ENCODE measurements around the gene UQCR10. TPM values are rescaled to one million over a fixed set of nuclear protein-coding genes. Genes with fewer than 3 reads are reported as not detected.

UQCR10 gene
- polyA plus RNA-seq, 2 of the 4 experiments (the other 2 are of a cell fraction): 115 to 171 TPM

GRCh38 chr22:29758068-29758622, 9.0 kb upstream of the UQCR10 start:
- ATAC-seq (no peak), DNase-seq (ENCODE audit: low read depth in 1 of 2, low spot score in 1 of 2) (no peak), FAIRE-seq (no peak)
- H3K27ac ChIP-seq: no peak overlapping the region
- no peak for TF ChIP-seq CTCF (IDR thresholded peaks at IDR 0.05)
- no peak for TF ChIP-seq MAFK (IDR thresholded peaks at IDR 0.05; ENCODE audit: partially characterized antibody)
- no peak for TF ChIP-seq HOXB13 (CRISPR knock-in tag; IDR thresholded peaks at IDR 0.05; ENCODE audit: low read depth)
- no peak for TF ChIP-seq JUN (IDR thresholded peaks at IDR 0.05)
- TF ChIP-seq, protein P1, sequence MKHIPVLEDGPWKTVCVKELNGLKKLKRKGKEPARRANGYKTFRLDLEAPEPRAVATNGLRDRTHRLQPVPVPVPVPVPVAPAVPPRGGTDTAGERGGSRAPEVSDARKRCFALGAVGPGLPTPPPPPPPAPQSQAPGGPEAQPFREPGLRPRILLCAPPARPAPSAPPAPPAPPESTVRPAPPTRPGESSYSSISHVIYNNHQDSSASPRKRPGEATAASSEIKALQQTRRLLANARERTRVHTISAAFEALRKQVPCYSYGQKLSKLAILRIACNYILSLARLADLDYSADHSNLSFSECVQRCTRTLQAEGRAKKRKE (CRISPR knock-in tag; IDR thresholded peaks at IDR 0.05; ENCODE audit: low read depth): no peak
- TF ChIP-seq FOSB (CRISPR knock-in tag; IDR thresholded peaks at IDR 0.05): no peak
- TF ChIP-seq HOXB5 (CRISPR knock-in tag; IDR thresholded peaks at IDR 0.05): no peak
- no peak for TF ChIP-seq RNF2 (IDR thresholded peaks at IDR 0.05; ENCODE audit: borderline replicate concordance, low read depth)
- no peak for TF ChIP-seq EP300 (IDR thresholded peaks at IDR 0.05)
- no peak for TF ChIP-seq ZC3H11A (IDR thresholded peaks at IDR 0.05)
- TF ChIP-seq TFCP2L1 (CRISPR knock-in tag; IDR thresholded peaks at IDR 0.05): no peak
- TF ChIP-seq KDM1A (IDR thresholded peaks at IDR 0.05; ENCODE audit: low read depth): no peak
- no peak for TF ChIP-seq NFE2L2 (conservative IDR thresholded peaks at IDR 0.05; ENCODE audit: low read length)
- no peak for TF ChIP-seq CHD4 (IDR thresholded peaks at IDR 0.05; ENCODE audit: borderline replicate concordance)
- TF ChIP-seq RFX5 (IDR thresholded peaks at IDR 0.05): no peak
- no peak for TF ChIP-seq POLR2A (IDR thresholded peaks at IDR 0.05; ENCODE audit: low read length)
- TF ChIP-seq, protein P2, sequence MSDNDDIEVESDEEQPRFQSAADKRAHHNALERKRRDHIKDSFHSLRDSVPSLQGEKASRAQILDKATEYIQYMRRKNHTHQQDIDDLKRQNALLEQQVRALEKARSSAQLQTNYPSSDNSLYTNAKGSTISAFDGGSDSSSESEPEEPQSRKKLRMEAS (IDR thresholded peaks at IDR 0.05): no peak
- no peak for TF ChIP-seq USF2 (IDR thresholded peaks at IDR 0.05)
- no peak for TF ChIP-seq SREBF2 (IDR thresholded peaks at IDR 0.05)
- TF ChIP-seq EHF (CRISPR knock-in tag; IDR thresholded peaks at IDR 0.05): no peak
- H3K4me3 ChIP-seq: no peak overlapping the region
- peaks cover 7% of the 10 kb centered on the region; the same call in 1 of the 3 replicates for H3K4me1 ChIP-seq
- H3K4me2 ChIP-seq: no peak overlapping the region
- no peaks in the 10 kb centered on the region for H3K9me3 ChIP-seq
- ChIA-PET CTCF (interaction anchor here (0.6 to 1.1 kb wide), 3 partner anchors 14 to 341 kb away, joined by 3 read pairs; no protein-coding TSS in a partner anchor), POLR2A (no interaction called here)
- 81% methylated on average over 7 of the region's 7 CpGs for WGBS (ENCODE audit: missing lambda C conversion rate)

DNA sequence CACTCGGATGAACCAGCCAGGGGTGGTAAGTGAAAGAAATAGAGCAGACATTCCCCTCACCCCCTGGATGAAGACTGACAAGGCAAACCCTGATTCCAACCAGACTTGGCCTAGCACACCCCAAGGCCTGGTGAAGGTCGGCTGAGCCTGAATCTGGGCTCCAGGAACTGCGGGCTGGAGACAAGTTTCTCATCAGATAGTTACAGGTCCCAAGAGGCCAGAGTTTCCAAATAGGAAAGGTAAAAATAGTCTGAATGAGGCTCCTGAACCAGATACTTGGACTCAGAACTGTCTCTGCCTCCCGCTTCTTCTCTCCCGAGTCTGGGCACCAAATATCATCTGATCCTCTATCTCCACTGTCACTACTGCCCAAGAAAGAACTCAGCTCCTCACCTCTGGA, 8.2 kb upstream of the UQCR10 start:
- POLR2A ChIA-PET: no interaction called here
- WGBS (ENCODE audit: missing lambda C conversion rate): 63% methylated on average over 4 of the region's 5 CpGs
- no peak for TF ChIP-seq MAZ (IDR thresholded peaks at IDR 0.05; ENCODE audit: borderline replicate concordance, low read depth, low read length)
- TF ChIP-seq TFCP2L1 (CRISPR knock-in tag; IDR thresholded peaks at IDR 0.05): no peak
- TF ChIP-seq, protein P1 (CRISPR knock-in tag; IDR thresholded peaks at IDR 0.05; ENCODE audit: low read depth): no peak
- TF ChIP-seq EHMT2 (IDR thresholded peaks at IDR 0.05; ENCODE audit: low read depth): no peak
- no peak for TF ChIP-seq NFE2L2 (conservative IDR thresholded peaks at IDR 0.05; ENCODE audit: low read length)
- no peak for TF ChIP-seq ZC3H11A (IDR thresholded peaks at IDR 0.05)
- no peak for TF ChIP-seq PHF8 (IDR thresholded peaks at IDR 0.05; ENCODE audit: borderline replicate concordance, low read depth)
- TF ChIP-seq CBX2 (IDR thresholded peaks at IDR 0.05; ENCODE audit: borderline replicate concordance, low read depth): no peak
- TF ChIP-seq FOSL2 (IDR thresholded peaks at IDR 0.05): no peak
- no peak for TF ChIP-seq FOSL2 (CRISPR knock-in tag; IDR thresholded peaks at IDR 0.05)
- TF ChIP-seq CHD4 (IDR thresholded peaks at IDR 0.05; ENCODE audit: borderline replicate concordance): no peak
- no peak for TF ChIP-seq BCL3 (IDR thresholded peaks at IDR 0.05)
- no peak for TF ChIP-seq CBX8 (IDR thresholded peaks at IDR 0.05)
- no peak for TF ChIP-seq JUN (IDR thresholded peaks at IDR 0.05)
- TF ChIP-seq HEYL (CRISPR knock-in tag; IDR thresholded peaks at IDR 0.05): no peak
- no peak for TF ChIP-seq E2F6 (IDR thresholded peaks at IDR 0.05; ENCODE audit: borderline replicate concordance, low read depth)
- TF ChIP-seq, protein P2 (IDR thresholded peaks at IDR 0.05): no peak
- no peak for TF ChIP-seq FOXS1 (CRISPR knock-in tag; IDR thresholded peaks at IDR 0.05)
- no peak for TF ChIP-seq RAD21 (conservative IDR thresholded peaks at IDR 0.05 in 1 of 2, IDR thresholded peaks at IDR 0.05 in 1 of 2)

More for the DNA sequence above, 8.2 kb upstream of the UQCR10 start:
- no peak for ATAC-seq
- FAIRE-seq: no peak
- no peak for DNase-seq (ENCODE audit: low read depth in 1 of 2, low spot score in 1 of 2)
- CTCF ChIA-PET: no interaction called here
- no peak overlapping the region for H3K27ac ChIP-seq
- H3K4me1 ChIP-seq: peaks cover 7% of the 10 kb centered on the region; the same call in 1 of the 3 replicates
- H3K9me3 ChIP-seq: no peaks in the 10 kb centered on the region
- H3K4me2 ChIP-seq: no peak overlapping the region
- H3K4me3 ChIP-seq: no peak overlapping the region
